GM21737 (cell line): ENCODE measurements around the gene PCNA.

Experiments
- ATAC-seq: cut with Tn5 transposase; IDR thresholded peaks from one replicate; pipeline ENCODE4 v1.9.1; 2021; ENCODE audit warnings: mild to moderate bottlenecking, moderate library complexity; ENCODE audit not compliant: unreplicated experiment

PCNA gene

DNA sequence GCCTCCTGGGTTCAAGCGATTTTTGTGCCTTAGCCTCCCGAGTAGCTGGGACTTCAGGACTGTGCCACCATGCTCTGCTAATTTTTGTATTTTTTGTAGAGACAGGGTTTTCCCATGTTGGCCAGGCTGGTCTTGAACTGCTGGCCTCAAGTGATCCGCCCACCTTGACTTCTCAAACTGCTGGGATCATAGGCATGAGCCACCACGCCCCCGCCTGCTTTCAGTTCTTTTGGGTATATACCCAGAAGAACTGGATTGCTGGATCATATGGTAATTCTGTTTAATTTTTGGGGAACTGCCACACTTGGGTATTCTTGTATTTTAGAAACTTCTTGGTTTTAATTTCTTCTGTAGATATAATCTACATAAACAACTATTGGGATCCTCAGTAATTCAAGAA, 24.1 kb upstream of the PCNA start:
- no peak for ATAC-seq

- no peak for ATAC-seq
These were observed 21.9 kb upstream of the PCNA start for GRCh38 chr20:5141615-5142014.

GRCh38 chr20:5140195-5140594, 20.4 kb upstream of the PCNA start:
- ATAC-seq: no peak

DNA sequence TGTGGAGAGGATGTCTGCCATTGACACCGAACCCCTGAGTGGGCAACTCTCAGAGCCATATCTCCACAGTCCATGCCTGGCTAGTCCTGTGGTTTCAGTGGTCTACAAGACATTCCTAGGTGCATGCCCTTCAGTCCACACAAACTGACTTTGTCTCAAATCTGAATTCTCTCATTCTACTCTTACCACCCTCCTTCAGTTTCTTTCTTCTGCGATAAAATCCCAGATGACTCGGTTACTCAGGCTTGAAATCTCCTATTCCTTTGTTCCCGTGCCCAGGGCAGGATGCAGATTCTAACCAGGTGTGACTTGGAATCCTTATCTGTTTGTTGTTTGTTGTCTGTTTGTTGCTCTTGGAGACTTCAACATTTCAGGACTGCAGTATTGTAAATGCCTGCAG, 16.3 kb upstream of the PCNA start:
- ATAC-seq: peak; percentile 12

- ATAC-seq: peak; percentile 67
These were observed 15.7 kb upstream of the PCNA start for GRCh38 chr20:5135363-5136012.

- no peak for ATAC-seq
These were observed 14.2 kb upstream of the PCNA start for GRCh38 chr20:5133998-5134397.

- no peak for ATAC-seq
These were observed 11.7 kb upstream of the PCNA start for GRCh38 chr20:5131502-5131901.

DNA sequence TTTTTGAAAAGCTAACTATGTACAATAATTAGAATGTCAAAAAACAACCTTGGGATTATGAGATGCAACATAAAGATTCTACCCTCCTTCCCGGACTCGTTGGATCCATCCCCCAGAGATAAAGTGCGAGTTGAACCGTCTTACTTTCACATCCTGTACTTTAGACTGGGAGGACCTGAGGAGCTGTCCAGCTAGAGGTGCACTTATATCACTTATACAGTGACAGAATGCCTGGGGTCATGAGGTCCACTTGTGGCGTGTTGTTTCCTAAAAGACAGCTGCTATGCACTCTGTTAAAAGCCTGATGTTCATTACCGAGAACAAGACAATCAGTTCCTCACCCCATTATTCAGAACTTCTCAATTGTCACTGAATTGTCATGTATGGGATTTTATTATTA, 9.1 kb upstream of the PCNA start:
- ATAC-seq: no peak

GRCh38 chr20:5127859-5128424, 8.2 kb upstream of the PCNA start:
- ATAC-seq: no peak

GRCh38 chr20:5127204-5127858, 7.6 kb upstream of the PCNA start:
- ATAC-seq: peak; percentile 30

GRCh38 chr20:5126512-5127203, 6.9 kb upstream of the PCNA start, which contains the start of gene CDS2:
Gene CDS2 (plus strand): TSS chr20:5127008. CDS start chr20:5127093, 85 bp downstream.
- peak; percentile 88 for ATAC-seq

GRCh38 chr20:5122873-5123260, 3.1 kb upstream of the PCNA start:
- no peak for ATAC-seq

- ATAC-seq: no peak
These were observed 373 bp upstream of the PCNA start for GRCh38 chr20:5120185-5120476.

DNA sequence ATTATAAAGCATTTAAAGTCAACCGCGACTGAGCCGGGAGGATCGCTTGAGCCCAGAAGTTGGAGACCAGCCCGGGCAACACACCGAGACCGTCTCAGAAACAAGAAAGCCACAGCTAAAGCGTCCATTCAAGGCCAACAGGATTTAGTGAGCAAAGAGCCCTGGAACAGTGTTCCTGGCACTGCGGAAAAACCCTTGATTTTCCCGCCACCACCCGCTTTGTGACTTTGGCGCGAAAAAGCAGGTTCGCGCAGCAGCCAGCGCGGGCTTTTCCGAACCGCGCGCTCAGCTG, 669 bp downstream of the PCNA start:
- ATAC-seq: no peak

- no peak for ATAC-seq
These were observed 1.3 kb downstream of the PCNA start for GRCh38 chr20:5118220-5119142.

DNA sequence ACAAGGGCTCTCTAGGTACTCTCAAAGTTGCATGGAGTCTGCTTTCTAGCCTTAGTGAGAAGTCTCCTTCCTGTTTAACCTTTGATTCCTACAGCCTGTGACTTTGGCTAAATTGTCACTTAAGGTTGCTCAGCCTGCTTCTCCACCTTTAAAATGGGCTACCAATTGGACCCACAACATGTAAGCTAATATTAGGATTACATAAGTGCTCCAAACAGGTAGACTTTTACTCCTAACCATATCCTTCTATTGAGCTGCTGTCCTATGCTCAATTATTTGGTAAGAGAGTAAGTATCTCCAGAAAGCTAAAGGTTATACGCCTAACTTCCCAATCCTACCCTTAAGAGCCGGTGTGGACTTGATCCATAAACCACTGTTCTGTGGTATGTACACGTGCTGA, 2.9 kb downstream of the PCNA start:
- ATAC-seq: no peak

DNA sequence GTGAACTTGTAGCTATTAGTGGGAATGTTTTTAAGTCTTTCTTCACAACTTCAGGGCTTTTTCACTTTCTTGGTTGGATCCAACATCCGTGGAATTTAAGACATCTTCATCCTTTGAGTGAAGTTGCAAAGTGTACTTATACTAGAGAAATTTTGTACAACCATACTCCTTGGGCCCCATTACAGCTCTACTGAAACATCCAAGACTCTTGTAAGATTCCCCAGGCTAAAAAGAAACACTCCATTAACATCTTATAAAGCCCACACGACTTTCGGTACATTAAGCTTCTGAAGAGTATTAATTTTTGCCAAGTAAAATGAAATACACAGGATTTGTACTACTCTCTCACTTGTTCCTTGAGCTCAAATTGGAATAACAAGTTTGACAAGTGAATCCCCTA, 5.4 kb downstream of the PCNA start:
- no peak for ATAC-seq

DNA sequence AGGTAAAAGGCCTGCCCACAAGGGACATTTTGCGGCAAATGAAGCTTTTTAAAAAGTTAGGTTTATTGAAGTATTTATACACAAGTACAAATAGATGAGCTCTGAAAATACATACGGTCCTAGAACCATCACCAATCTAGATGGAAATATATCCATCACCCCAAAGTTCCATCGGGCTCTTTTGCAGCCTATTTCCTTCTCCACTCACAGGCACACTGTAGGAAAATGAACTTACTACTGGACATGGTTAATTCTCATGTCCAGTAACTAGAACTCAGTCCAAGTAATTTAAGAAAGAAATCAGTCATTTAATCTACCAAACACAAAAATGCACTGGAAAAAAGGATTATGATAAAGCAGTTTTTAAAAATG, 6.2 kb downstream of the PCNA start:
- ATAC-seq: no peak

DNA sequence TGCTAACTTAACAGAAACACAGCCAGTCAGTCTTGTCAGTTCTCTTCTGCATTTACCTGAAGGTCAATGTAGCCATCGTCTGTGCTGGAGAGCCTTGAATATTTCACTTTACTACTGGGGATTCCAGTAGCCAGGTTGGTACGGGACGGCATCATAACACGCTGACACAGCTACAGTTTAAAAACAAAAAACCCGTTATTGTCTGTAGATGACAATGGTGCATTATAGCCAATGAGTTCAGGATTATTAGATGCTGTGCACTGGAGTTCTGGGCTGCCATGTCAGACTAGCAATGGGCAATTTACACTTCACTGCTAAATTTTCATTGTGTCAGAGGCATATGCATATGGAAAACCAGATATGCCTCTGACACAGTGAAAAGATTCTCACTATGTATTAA, 10.5 kb downstream of the PCNA start:
- ATAC-seq: no peak

DNA sequence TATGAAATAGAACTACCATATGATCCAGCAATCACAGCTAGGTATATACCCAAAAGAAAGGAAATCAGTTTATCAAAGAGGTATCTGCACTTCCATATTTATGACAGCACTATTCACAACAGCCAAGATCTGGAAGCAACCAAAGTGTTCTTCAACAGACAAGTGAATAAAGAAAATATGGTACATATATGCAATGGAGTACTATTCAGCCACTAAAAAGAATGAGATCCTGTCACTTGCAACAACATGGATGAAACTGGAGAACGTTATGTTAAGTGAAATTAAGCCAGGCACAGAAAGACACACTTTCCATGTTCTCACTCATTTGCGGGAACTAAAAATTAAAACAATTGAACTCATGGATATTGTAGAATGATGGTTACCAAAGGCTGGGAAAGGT, 15.3 kb downstream of the PCNA start:
- ATAC-seq: no peak

DNA sequence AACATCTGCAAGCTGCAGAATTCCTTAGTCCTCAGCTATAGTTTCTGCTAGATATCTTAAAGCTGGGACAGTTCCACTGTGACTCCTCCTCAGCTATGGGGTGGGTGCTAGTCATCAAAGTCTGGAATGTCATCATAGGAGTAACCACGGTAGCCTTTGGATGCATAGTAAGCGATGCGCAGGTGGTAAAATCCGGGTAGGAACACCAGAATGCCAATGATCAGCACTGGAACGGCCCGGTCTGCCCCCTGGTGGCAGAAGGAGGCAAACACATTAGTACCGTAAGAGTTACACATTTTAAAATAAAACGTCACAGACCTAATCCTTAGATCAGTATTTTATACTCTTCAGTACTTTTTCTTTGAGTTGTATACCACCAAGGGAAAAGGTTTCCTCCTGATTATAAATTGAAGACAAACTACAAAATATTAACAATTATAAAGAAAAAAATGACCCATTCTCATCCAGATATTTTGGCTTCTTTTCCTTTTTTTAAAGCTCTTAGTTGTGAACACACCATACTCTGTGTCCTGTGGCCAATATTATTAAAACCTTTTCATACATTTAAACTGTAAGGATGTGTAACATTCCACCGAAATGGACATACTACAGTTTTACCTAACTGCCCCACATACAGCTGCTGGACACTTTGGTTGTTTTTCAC, 18.9 kb downstream of the PCNA start:
- no peak for ATAC-seq
